Lower leg skin (tissue), 3 donors: ENCODE data around the gene DUOXA1.
"Not testable (repeated sequence)": the region's sequence is repeated elsewhere in the genome, so short reads cannot be mapped to it uniquely, and the experiment has no call there.

Source experiments
- POLR2A ChIP-seq, 2 donors: fragments of 450-650 bp; IDR thresholded peaks; one replicate each; pipeline ENCODE4 v1.6.1; 2016 to 2017; ENCODE audit warnings: antibody characterized with exemption in 2 of 2, mild to moderate bottlenecking in 1 of 2, moderate library complexity in 1 of 2
- TF ChIP-seq, protein P1 (sequence below), 3 donors: fragments of 450-650 bp; IDR thresholded peaks; one replicate each; pipeline ENCODE4 v1.5.1; 2016; ENCODE audit warnings: antibody characterized with exemption in 3 of 3, mild to moderate bottlenecking in 3 of 3, moderate library complexity in 2 of 3

- TF ChIP-seq, protein P1, sequence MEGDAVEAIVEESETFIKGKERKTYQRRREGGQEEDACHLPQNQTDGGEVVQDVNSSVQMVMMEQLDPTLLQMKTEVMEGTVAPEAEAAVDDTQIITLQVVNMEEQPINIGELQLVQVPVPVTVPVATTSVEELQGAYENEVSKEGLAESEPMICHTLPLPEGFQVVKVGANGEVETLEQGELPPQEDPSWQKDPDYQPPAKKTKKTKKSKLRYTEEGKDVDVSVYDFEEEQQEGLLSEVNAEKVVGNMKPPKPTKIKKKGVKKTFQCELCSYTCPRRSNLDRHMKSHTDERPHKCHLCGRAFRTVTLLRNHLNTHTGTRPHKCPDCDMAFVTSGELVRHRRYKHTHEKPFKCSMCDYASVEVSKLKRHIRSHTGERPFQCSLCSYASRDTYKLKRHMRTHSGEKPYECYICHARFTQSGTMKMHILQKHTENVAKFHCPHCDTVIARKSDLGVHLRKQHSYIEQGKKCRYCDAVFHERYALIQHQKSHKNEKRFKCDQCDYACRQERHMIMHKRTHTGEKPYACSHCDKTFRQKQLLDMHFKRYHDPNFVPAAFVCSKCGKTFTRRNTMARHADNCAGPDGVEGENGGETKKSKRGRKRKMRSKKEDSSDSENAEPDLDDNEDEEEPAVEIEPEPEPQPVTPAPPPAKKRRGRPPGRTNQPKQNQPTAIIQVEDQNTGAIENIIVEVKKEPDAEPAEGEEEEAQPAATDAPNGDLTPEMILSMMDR (IDR thresholded peaks at IDR 0.05): not testable (repeated sequence)
- not testable (repeated sequence) for TF ChIP-seq POLR2A (IDR thresholded peaks at IDR 0.05)
Measured at GRCh38 chr15:45079201-45079600, 50.5 kb downstream of the DUOXA1 start.
